ENCODE results near the gene PHF10. TPM values are rescaled to one million over a fixed set of nuclear protein-coding genes. Genes with fewer than 3 reads are reported as not detected.

PHF10 gene
- total RNA-seq (2022; extraction: Qiagen RNA extraction), result 19.7 to 22.8 TPM (median 21.6 TPM) in 5 replicates

GRCh38 chr6:169724494-169725124 is at the start of gene PHF10:
Gene PHF10 (minus strand): TSS chr6:169724500. CDS start chr6:169723931, 569 bp downstream.

GRCh38 chr6:169751242-169752073 is 27.2 kb upstream of the PHF10 start, which contains the start of the genes DYNLT2 and ERMARD:
Gene DYNLT2 (minus strand): TSS chr6:169751572. CDS start chr6:169751458, 114 bp downstream.
Gene ERMARD (plus strand): TSS chr6:169751622. CDS start chr6:169751658, 36 bp downstream.

GRCh38 chr6:169701954-169702839 is 22.1 kb downstream of the PHF10 start, which contains the start of the genes C6orf120 and WDR27:
Gene C6orf120 (plus strand): TSS chr6:169702126. CDS start chr6:169702460, 334 bp downstream.
Gene WDR27 (minus strand): TSS chr6:169702029. CDS start chr6:169689005, 13,024 bp downstream.

Other genes starting within 250 kb of the PHF10 start
- 7.5 to 14.6 TPM (median 14.1 TPM) in 5 replicates for gene WDR27, start 22.5 kb downstream of the PHF10 start, total RNA-seq (2022; extraction: Qiagen RNA extraction)
- gene C6orf120, start 22.4 kb downstream of the PHF10 start, total RNA-seq (2022; extraction: Qiagen RNA extraction), result 11.1 to 15.0 TPM (median 13.1 TPM) in 5 replicates
- gene DYNLT2, start 27.1 kb upstream of the PHF10 start, total RNA-seq (2022; extraction: Qiagen RNA extraction), result 0.55 to 0.79 TPM (median 0.66 TPM) in 5 replicates
- gene ERMARD, start 27.1 kb upstream of the PHF10 start, total RNA-seq (2022; extraction: Qiagen RNA extraction), result 5.9 to 7.9 TPM (median 7.1 TPM) in 5 replicates